ENCODE results near the gene MRPL14. TPM values are rescaled to one million over a fixed set of nuclear protein-coding genes. Genes with fewer than 3 reads are reported as not detected.

MRPL14 gene
- total and polyA plus RNA-seq, 4 donors, result 34.6 to 118 (median 40.9) TPM

GRCh38 chr6:44072452-44072958 lies 54.7 kb downstream of the MRPL14 start (continued):
- TF ChIP-seq MAX (IDR thresholded peaks at IDR 0.05) (no peak), NR2F2 (IDR thresholded peaks at IDR 0.05) (no peak)

- H3K27me3 ChIP-seq (ENCODE audit: control insufficient read depth in 4 of 4, insufficient read depth in 4 of 4, low read length in 3 of 4), result no peaks in the 10 kb centered on the region
- no peaks in the 10 kb centered on the region for H3K9me3 ChIP-seq (ENCODE audit: control insufficient read depth in 4 of 4, low read length in 3 of 4)
- H3K9ac ChIP-seq (ENCODE audit: low read depth in 1 of 2, low read length in 2 of 2), result no peak overlapping the region
- H3K4me1 ChIP-seq (ENCODE audit: control insufficient read depth in 4 of 4, insufficient read depth in 4 of 4, low read length in 3 of 4), result peaks cover 6 to 27% (median 12%) of the 10 kb centered on the region in 4 donors
- TF ChIP-seq EGR1 (IDR thresholded peaks at IDR 0.05; ENCODE audit: low read depth in 2 of 2), result no peak
- TF ChIP-seq, protein P1, sequence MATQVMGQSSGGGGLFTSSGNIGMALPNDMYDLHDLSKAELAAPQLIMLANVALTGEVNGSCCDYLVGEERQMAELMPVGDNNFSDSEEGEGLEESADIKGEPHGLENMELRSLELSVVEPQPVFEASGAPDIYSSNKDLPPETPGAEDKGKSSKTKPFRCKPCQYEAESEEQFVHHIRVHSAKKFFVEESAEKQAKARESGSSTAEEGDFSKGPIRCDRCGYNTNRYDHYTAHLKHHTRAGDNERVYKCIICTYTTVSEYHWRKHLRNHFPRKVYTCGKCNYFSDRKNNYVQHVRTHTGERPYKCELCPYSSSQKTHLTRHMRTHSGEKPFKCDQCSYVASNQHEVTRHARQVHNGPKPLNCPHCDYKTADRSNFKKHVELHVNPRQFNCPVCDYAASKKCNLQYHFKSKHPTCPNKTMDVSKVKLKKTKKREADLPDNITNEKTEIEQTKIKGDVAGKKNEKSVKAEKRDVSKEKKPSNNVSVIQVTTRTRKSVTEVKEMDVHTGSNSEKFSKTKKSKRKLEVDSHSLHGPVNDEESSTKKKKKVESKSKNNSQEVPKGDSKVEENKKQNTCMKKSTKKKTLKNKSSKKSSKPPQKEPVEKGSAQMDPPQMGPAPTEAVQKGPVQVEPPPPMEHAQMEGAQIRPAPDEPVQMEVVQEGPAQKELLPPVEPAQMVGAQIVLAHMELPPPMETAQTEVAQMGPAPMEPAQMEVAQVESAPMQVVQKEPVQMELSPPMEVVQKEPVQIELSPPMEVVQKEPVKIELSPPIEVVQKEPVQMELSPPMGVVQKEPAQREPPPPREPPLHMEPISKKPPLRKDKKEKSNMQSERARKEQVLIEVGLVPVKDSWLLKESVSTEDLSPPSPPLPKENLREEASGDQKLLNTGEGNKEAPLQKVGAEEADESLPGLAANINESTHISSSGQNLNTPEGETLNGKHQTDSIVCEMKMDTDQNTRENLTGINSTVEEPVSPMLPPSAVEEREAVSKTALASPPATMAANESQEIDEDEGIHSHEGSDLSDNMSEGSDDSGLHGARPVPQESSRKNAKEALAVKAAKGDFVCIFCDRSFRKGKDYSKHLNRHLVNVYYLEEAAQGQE (IDR thresholded peaks at IDR 0.05), result no peak
- TF ChIP-seq, protein P2, sequence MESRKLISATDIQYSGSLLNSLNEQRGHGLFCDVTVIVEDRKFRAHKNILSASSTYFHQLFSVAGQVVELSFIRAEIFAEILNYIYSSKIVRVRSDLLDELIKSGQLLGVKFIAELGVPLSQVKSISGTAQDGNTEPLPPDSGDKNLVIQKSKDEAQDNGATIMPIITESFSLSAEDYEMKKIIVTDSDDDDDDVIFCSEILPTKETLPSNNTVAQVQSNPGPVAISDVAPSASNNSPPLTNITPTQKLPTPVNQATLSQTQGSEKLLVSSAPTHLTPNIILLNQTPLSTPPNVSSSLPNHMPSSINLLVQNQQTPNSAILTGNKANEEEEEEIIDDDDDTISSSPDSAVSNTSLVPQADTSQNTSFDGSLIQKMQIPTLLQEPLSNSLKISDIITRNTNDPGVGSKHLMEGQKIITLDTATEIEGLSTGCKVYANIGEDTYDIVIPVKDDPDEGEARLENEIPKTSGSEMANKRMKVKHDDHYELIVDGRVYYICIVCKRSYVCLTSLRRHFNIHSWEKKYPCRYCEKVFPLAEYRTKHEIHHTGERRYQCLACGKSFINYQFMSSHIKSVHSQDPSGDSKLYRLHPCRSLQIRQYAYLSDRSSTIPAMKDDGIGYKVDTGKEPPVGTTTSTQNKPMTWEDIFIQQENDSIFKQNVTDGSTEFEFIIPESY (IDR thresholded peaks at IDR 0.05), result no peak
- TF ChIP-seq RXRA (IDR thresholded peaks at IDR 0.05), result no peak
- TF ChIP-seq, protein P3, sequence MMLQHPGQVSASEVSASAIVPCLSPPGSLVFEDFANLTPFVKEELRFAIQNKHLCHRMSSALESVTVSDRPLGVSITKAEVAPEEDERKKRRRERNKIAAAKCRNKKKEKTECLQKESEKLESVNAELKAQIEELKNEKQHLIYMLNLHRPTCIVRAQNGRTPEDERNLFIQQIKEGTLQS (IDR thresholded peaks at IDR 0.05), result no peak
- TF ChIP-seq FOXA1 (IDR thresholded peaks at IDR 0.05), result no peak
- TF ChIP-seq HNF4A (conservative IDR thresholded peaks at IDR 0.05), result no peak
- TF ChIP-seq MAX (IDR thresholded peaks at IDR 0.05), result no peak
- no peak for TF ChIP-seq NR2F2 (IDR thresholded peaks at IDR 0.05)
- TF ChIP-seq GABPA (IDR thresholded peaks at IDR 0.05 in 1 of 2, conservative IDR thresholded peaks at IDR 0.05 in 1 of 2), result no peak
- no peak for TF ChIP-seq FOXA2 (IDR thresholded peaks at IDR 0.05)
- TF ChIP-seq YY1 (IDR thresholded peaks at IDR 0.05), result no peak
- no peak for TF ChIP-seq SP1 (IDR thresholded peaks at IDR 0.05)
- no peak for TF ChIP-seq RAD21 (IDR thresholded peaks at IDR 0.05)
- TF ChIP-seq HNF4G (IDR thresholded peaks at IDR 0.05), result no peak
- TF ChIP-seq, protein P4, sequence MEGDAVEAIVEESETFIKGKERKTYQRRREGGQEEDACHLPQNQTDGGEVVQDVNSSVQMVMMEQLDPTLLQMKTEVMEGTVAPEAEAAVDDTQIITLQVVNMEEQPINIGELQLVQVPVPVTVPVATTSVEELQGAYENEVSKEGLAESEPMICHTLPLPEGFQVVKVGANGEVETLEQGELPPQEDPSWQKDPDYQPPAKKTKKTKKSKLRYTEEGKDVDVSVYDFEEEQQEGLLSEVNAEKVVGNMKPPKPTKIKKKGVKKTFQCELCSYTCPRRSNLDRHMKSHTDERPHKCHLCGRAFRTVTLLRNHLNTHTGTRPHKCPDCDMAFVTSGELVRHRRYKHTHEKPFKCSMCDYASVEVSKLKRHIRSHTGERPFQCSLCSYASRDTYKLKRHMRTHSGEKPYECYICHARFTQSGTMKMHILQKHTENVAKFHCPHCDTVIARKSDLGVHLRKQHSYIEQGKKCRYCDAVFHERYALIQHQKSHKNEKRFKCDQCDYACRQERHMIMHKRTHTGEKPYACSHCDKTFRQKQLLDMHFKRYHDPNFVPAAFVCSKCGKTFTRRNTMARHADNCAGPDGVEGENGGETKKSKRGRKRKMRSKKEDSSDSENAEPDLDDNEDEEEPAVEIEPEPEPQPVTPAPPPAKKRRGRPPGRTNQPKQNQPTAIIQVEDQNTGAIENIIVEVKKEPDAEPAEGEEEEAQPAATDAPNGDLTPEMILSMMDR (IDR thresholded peaks at IDR 0.05; ENCODE audit: low read depth, low read length, missing input control), result no peak
- no peak for TF ChIP-seq JUND (IDR thresholded peaks at IDR 0.05)
- TF ChIP-seq TAF1 (conservative IDR thresholded peaks at IDR 0.05), result no peak
- no peak overlapping the region for H3K27ac ChIP-seq (ENCODE audit: low read depth in 1 of 2, low read length in 2 of 2)
- H3K36me3 ChIP-seq (ENCODE audit: control insufficient read depth in 4 of 4, insufficient read depth in 3 of 4, low read depth in 1 of 4, low read length in 3 of 4), result no peaks in the 10 kb centered on the region
- no peak for DNase-seq (ENCODE audit: low spot score)
- 92% methylated on average over 8 of the region's 8 CpGs for WGBS
- H3K4me3 ChIP-seq (ENCODE audit: low read depth in 1 of 3, low read length in 3 of 3), result no peak overlapping the region
Observed at GRCh38 chr6:44071670-44072451, 55.4 kb downstream of the MRPL14 start.

All from liver (tissue), 9 donors.